ENCODE results near the gene SMAD1.

The SMAD1 gene

DNA sequence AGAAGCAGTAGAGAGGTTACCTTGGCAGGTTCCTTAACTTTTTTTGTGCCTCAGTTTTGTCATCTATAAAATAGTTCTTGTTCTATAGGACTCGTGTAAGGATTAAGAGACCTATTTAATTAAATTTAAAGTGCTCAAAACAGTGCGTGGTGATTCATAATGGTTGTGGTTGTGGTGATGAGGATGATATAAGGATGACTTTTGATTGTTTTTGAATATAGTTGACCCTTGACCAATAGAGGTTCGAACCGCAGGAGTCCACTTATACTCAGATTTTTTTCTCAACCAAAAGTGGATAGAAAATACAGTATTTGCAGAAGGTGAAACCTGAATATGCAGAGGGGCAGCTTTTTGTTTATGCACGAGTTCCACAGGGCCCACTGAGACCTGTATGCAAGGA, 14.6 kb downstream of the SMAD1 start:
- TF ChIP-seq ZC3H10 (CRISPR knock-in tag; IDR thresholded peaks at IDR 0.05) (no peak), PPARA (CRISPR knock-in tag; IDR thresholded peaks at IDR 0.05; ENCODE audit: borderline replicate concordance) (no peak), BACH2 (CRISPR knock-in tag; IDR thresholded peaks at IDR 0.05; ENCODE audit: borderline replicate concordance) (no peak), ESRRG (CRISPR knock-in tag; IDR thresholded peaks at IDR 0.05) (no peak), ZFP30 (CRISPR knock-in tag; IDR thresholded peaks at IDR 0.05) (no peak), TCF4 (CRISPR knock-in tag; IDR thresholded peaks at IDR 0.05; ENCODE audit: borderline replicate concordance) (no peak), CSDC2 (CRISPR knock-in tag; IDR thresholded peaks at IDR 0.05) (no peak), ZNF8 (CRISPR knock-in tag; IDR thresholded peaks at IDR 0.05) (no peak), RARB (CRISPR knock-in tag; IDR thresholded peaks at IDR 0.05) (no peak), ISL1 (CRISPR knock-in tag; IDR thresholded peaks at IDR 0.05) (no peak), ZNF565 (CRISPR knock-in tag; conservative IDR thresholded peaks at IDR 0.05; ENCODE audit: low read depth) (no peak)
- TF ChIP-seq, protein P1, sequence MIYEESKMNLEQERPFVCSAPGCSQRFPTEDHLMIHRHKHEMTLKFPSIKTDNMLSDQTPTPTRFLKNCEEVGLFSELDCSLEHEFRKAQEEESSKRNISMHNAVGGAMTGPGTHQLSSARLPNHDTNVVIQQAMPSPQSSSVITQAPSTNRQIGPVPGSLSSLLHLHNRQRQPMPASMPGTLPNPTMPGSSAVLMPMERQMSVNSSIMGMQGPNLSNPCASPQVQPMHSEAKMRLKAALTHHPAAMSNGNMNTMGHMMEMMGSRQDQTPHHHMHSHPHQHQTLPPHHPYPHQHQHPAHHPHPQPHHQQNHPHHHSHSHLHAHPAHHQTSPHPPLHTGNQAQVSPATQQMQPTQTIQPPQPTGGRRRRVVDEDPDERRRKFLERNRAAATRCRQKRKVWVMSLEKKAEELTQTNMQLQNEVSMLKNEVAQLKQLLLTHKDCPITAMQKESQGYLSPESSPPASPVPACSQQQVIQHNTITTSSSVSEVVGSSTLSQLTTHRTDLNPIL (CRISPR knock-in tag; IDR thresholded peaks at IDR 0.05; ENCODE audit: low read depth): no peak
- TF ChIP-seq, protein P2, sequence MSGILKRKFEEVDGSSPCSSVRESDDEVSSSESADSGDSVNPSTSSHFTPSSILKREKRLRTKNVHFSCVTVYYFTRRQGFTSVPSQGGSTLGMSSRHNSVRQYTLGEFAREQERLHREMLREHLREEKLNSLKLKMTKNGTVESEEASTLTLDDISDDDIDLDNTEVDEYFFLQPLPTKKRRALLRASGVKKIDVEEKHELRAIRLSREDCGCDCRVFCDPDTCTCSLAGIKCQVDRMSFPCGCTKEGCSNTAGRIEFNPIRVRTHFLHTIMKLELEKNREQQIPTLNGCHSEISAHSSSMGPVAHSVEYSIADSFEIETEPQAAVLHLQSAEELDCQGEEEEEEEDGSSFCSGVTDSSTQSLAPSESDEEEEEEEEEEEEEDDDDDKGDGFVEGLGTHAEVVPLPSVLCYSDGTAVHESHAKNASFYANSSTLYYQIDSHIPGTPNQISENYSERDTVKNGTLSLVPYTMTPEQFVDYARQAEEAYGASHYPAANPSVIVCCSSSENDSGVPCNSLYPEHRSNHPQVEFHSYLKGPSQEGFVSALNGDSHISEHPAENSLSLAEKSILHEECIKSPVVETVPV (CRISPR knock-in tag; IDR thresholded peaks at IDR 0.05): no peak
- TF ChIP-seq, protein P3, sequence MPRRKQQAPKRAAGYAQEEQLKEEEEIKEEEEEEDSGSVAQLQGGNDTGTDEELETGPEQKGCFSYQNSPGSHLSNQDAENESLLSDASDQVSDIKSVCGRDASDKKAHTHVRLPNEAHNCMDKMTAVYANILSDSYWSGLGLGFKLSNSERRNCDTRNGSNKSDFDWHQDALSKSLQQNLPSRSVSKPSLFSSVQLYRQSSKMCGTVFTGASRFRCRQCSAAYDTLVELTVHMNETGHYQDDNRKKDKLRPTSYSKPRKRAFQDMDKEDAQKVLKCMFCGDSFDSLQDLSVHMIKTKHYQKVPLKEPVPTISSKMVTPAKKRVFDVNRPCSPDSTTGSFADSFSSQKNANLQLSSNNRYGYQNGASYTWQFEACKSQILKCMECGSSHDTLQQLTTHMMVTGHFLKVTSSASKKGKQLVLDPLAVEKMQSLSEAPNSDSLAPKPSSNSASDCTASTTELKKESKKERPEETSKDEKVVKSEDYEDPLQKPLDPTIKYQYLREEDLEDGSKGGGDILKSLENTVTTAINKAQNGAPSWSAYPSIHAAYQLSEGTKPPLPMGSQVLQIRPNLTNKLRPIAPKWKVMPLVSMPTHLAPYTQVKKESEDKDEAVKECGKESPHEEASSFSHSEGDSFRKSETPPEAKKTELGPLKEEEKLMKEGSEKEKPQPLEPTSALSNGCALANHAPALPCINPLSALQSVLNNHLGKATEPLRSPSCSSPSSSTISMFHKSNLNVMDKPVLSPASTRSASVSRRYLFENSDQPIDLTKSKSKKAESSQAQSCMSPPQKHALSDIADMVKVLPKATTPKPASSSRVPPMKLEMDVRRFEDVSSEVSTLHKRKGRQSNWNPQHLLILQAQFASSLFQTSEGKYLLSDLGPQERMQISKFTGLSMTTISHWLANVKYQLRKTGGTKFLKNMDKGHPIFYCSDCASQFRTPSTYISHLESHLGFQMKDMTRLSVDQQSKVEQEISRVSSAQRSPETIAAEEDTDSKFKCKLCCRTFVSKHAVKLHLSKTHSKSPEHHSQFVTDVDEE (CRISPR knock-in tag; IDR thresholded peaks at IDR 0.05): no peak
- no peak for ATAC-seq

DNA sequence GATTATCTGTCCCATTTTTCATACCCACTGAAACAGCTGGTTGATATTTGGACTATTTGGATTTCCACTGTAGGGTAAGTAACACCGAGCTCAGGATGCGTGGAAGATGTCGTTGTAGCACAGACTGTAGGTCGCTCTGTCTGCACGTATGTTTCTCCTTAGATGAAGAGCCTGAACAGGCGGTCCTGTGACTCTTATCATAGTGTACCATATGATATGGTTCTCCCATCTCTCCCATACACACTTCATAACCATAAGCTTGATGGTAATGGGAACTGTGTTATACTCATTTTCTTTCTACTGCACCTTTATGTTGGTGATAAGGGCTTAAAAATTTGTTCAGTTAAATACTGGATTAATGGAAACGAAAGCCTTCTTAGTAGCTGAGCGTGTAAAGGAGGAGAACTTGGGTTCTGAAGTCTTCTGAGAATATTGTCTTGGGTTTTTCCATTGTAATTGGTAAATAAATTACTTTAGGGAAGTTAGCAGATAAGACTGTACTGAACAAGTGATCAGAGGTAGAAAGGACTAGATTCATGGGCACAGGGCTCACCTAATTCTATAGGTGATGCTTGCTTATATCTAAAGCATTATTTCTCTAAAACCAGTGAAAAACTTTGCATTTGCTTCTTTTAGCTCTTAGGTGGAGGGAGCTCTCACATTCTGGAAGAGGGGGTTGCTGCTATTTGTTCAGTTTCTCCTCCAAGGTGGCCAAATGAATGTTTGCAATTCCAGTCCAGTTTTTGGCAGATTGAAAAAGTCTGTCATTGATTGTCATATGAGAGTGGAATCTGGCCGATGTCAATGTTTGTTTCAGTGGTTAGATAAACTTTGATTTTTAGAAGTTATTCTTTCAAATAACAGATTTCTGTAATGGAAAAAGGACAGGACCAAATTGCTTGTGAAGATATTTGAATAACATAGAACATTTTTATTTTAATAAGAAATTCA, 15.8 kb downstream of the SMAD1 start:
- TF ChIP-seq BACH2 (CRISPR knock-in tag; IDR thresholded peaks at IDR 0.05; ENCODE audit: borderline replicate concordance) (no peak), ZNF8 (CRISPR knock-in tag; IDR thresholded peaks at IDR 0.05) (no peak), TCF4 (CRISPR knock-in tag; IDR thresholded peaks at IDR 0.05; ENCODE audit: borderline replicate concordance) (no peak), ZNF565 (CRISPR knock-in tag; conservative IDR thresholded peaks at IDR 0.05; ENCODE audit: low read depth) (no peak), RARB (CRISPR knock-in tag; IDR thresholded peaks at IDR 0.05) (no peak), ZFP3 (CRISPR knock-in tag; IDR thresholded peaks at IDR 0.05) (no peak), ZFP30 (CRISPR knock-in tag; IDR thresholded peaks at IDR 0.05) (no peak), GLIS3 (CRISPR knock-in tag; IDR thresholded peaks at IDR 0.05) (no peak), ARNTL (CRISPR knock-in tag; IDR thresholded peaks at IDR 0.05; ENCODE audit: borderline replicate concordance, low read depth) (no peak), SNAI2 (CRISPR knock-in tag; IDR thresholded peaks at IDR 0.05) (no peak), ZNF70 (CRISPR knock-in tag; IDR thresholded peaks at IDR 0.05) (no peak), OSR1 (CRISPR knock-in tag; IDR thresholded peaks at IDR 0.05) (no peak)
- TF ChIP-seq, protein P2 (CRISPR knock-in tag; IDR thresholded peaks at IDR 0.05): no peak
- TF ChIP-seq, protein P4, sequence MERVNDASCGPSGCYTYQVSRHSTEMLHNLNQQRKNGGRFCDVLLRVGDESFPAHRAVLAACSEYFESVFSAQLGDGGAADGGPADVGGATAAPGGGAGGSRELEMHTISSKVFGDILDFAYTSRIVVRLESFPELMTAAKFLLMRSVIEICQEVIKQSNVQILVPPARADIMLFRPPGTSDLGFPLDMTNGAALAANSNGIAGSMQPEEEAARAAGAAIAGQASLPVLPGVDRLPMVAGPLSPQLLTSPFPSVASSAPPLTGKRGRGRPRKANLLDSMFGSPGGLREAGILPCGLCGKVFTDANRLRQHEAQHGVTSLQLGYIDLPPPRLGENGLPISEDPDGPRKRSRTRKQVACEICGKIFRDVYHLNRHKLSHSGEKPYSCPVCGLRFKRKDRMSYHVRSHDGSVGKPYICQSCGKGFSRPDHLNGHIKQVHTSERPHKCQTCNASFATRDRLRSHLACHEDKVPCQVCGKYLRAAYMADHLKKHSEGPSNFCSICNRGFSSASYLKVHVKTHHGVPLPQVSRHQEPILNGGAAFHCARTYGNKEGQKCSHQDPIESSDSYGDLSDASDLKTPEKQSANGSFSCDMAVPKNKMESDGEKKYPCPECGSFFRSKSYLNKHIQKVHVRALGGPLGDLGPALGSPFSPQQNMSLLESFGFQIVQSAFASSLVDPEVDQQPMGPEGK (CRISPR knock-in tag; IDR thresholded peaks at IDR 0.05; ENCODE audit: borderline replicate concordance): no peak
- TF ChIP-seq, protein P3 (CRISPR knock-in tag; IDR thresholded peaks at IDR 0.05): no peak
- no peak for ATAC-seq
